ENCODE measurements around the gene ENG.
"Not testable (repeated sequence)": the region's sequence is repeated elsewhere in the genome, so short reads cannot be mapped to it uniquely, and the experiment has no call there.

The ENG gene

GRCh38 chr9:127841087-127841835 is 13.2 kb downstream of the ENG start:
- ChIA-PET CTCF (interaction anchor here (0.6 kb wide), 1 partner anchor 33 kb away, joined by 3 read pairs; no protein-coding TSS in a partner anchor), POLR2A (ENCODE audit: low non-redundant PET) (no interaction called here)
- TF ChIP-seq, protein P1, sequence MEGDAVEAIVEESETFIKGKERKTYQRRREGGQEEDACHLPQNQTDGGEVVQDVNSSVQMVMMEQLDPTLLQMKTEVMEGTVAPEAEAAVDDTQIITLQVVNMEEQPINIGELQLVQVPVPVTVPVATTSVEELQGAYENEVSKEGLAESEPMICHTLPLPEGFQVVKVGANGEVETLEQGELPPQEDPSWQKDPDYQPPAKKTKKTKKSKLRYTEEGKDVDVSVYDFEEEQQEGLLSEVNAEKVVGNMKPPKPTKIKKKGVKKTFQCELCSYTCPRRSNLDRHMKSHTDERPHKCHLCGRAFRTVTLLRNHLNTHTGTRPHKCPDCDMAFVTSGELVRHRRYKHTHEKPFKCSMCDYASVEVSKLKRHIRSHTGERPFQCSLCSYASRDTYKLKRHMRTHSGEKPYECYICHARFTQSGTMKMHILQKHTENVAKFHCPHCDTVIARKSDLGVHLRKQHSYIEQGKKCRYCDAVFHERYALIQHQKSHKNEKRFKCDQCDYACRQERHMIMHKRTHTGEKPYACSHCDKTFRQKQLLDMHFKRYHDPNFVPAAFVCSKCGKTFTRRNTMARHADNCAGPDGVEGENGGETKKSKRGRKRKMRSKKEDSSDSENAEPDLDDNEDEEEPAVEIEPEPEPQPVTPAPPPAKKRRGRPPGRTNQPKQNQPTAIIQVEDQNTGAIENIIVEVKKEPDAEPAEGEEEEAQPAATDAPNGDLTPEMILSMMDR (conservative IDR thresholded peaks at IDR 0.05; ENCODE audit: low read depth): no peak
- no peak for DNase-seq (ENCODE audit: low spot score)
- H3K27ac ChIP-seq: no peak overlapping the region; the same call in 1 of the 2 replicates

GRCh38 chr9:127838375-127839078 is 15.9 kb downstream of the ENG start:
- POLR2A ChIA-PET (ENCODE audit: low non-redundant PET): no interaction called here
- TF ChIP-seq, protein P1 (conservative IDR thresholded peaks at IDR 0.05; ENCODE audit: low read depth): no peak
- H3K27ac ChIP-seq: peak overlapping the region; percentile 50
- CTCF ChIA-PET: interaction anchor here (0.6 to 1.2 kb wide), 3 partner anchors 19 to 249 kb away, joined by 3 to 6 read pairs (median 3); no protein-coding TSS in a partner anchor
- DNase-seq (ENCODE audit: low spot score): peak; percentile 73

- no peak for DNase-seq (ENCODE audit: low spot score)
- CTCF ChIA-PET: no interaction called here
- TF ChIP-seq, protein P1 (conservative IDR thresholded peaks at IDR 0.05; ENCODE audit: low read depth): no peak
- POLR2A ChIA-PET (ENCODE audit: low non-redundant PET): no interaction called here
- H3K27ac ChIP-seq: no peak overlapping the region
Measured at GRCh38 chr9:127837346-127837745, 17.1 kb downstream of the ENG start.

DNA sequence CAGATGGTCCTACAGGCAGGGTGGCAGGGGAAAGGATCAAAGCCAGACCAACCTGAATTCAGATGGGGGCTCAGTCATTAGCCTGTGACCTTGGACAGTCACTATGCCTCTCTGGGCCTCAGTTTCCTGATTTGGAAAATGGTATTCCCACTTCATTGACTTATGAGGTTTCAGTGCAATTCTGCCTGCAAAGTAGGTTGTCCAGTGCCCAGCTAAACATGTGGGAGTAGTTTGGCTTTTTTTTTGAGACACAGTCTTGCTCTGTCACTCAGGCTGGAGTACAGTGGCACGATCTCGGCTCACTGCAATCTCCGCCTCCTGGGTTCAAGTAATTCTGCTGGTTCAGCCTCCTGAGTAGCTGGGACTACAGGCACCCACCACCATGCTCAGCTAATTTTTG is 17.9 kb downstream of the ENG start:
- POLR2A ChIA-PET (ENCODE audit: low non-redundant PET); DNase-seq (ENCODE audit: low spot score); CTCF ChIA-PET: not testable (repeated sequence)
- peak overlapping the region; percentile 4 for H3K27ac ChIP-seq

DNA sequence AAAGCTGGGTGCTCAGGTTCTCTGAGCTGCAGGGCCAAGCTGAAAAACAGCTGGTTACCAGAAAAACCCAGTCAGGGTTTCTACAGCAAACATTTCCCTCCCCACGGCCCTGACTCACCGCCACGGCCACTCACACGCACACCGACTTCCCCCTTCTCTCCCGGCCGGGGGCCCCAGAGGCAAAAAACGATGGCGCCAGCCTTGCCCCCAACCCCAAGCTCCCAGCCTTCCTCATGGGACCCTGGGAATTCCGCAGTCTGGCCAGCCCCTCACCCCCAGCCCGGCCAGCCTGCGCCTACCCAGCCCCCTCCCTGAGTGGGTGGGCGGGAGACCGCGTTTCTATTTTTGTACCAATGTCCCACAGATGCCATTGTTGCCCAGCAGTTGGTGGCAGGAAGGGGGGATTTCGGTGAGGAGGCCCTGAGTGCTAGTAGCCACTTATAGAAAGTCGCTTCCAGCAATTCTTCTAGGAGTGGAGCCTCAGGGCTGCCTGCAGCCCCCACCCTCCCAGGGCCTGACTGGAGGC is 18.4 kb downstream of the ENG start:
- ChIA-PET POLR2A (ENCODE audit: low non-redundant PET) (no interaction called here), CTCF (interaction anchor here (0.7 kb wide), 1 partner anchor 11 kb away, joined by 4 read pairs; no protein-coding TSS in a partner anchor)
- TF ChIP-seq, protein P1 (conservative IDR thresholded peaks at IDR 0.05; ENCODE audit: low read depth): no peak
- DNase-seq (ENCODE audit: low spot score): no peak
- peak overlapping the region; percentile 4 for H3K27ac ChIP-seq

GRCh38 chr9:127833555-127833954 is 20.9 kb downstream of the ENG start:
- POLR2A ChIA-PET (ENCODE audit: low non-redundant PET): interaction anchor here (0.7 kb wide), 2 partner anchors 20 to 377 kb away, joined by 7 to 11 read pairs; no protein-coding TSS in a partner anchor
- CTCF ChIA-PET: no interaction called here
- TF ChIP-seq, protein P1 (conservative IDR thresholded peaks at IDR 0.05; ENCODE audit: low read depth): no peak
- H3K27ac ChIP-seq: no peak overlapping the region
- no peak for DNase-seq (ENCODE audit: low spot score)
